A673 (cell line): ENCODE measurements around the gene ARID3B.

Source experiments
- CTCF ChIP-seq: fragments of 300-800, 200-600 bp; sonication (generic); conservative IDR thresholded peaks from 2 replicates; pipeline ENCODE4 v1.5.1; 2017; ENCODE audit warnings: low read depth, mild to moderate bottlenecking, antibody characterized with exemption, low read length, moderate library complexity, mixed read lengths
- EZH2 ChIP-seq: fragments of 200-600 bp; sonication (generic); IDR thresholded peaks from 2 replicates; pipeline ENCODE4 v1.6.1; 2017; ENCODE audit warnings: borderline replicate concordance, low read depth, mild to moderate bottlenecking, mixed read lengths, antibody characterized with exemption, low read length; ENCODE audit not compliant: poor library complexity, severe bottlenecking

DNA sequence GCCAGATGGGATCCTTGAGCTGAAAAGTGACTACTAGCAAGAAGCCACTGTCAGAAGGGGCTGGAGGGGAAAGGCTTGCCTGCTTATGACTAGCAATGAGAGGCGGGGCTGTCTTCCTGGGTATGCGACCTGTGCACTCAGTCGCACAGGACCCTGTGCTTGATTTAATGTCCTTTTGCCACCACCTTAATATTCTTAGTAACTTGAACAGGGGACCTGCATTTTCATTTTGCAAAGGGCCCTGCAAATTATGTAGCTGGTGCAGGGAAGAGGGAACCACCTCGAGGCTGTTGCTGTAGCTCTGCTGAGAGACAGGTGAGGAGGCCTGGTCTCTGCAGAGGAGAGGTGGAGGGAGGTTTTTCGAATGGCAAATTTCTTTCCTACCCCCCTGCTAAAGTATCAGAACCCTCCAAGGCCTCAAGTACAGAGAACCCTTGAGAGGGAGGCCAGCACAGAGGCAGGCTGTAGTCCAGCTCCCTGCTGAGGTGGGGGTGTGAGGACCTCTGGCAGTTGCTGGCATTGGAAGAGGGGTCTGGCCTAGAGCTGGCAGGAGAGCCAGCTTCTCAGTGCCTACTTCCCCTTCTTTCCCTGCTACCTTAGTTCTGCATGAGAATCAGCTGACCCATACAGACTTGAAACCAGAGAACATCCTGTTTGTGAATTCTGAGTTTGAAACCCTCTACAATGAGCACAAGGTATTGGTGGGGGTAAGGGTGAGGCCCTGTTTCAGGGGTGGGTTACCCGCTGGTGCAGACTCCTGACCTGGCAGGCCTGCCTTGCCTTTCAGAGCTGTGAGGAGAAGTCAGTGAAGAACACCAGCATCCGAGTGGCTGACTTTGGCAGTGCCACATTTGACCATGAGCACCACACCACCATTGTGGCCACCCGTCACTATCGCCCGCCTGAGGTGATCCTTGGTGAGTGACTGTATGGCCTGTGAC lies 86.0 kb downstream of the ARID3B start:
- TF ChIP-seq CTCF, result no peak
- no peak for TF ChIP-seq EZH2
